ENCODE measurements around the gene STOM. TPM values are rescaled to one million over a fixed set of nuclear protein-coding genes. Genes with fewer than 3 reads are reported as not detected.

The STOM gene
- total RNA-seq, 1 donor from 2014 or later, result 11.0 TPM

DNA sequence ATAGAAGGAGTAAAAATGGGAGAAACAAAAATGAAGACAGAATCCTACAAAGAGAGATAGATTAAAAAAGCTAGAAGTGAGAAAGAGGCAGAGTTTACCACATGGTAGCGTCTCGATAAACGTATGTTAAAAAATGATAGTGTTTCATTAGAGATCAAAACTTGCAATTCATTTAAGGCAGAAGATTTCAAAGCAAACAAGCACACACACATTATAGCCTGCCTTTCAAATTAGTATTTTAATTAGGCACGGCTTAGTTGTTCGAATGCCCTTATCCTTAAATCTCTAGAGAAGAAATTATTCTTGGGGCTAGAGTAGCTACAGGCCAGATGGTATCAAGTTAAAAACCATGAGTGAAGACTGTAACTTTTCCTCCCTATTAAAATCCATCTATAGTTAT is 6.0 kb downstream of the STOM start:
- Mint-ChIP-seq H3K9me3 (ENCODE audit: low read depth) (no peaks in the 10 kb centered on the region), H3K27me3 (peaks cover 6% of the 10 kb centered on the region), H3K4me3 (ENCODE audit: low read depth) (no peak overlapping the region), H3K27ac (no peak overlapping the region), H3K4me1 (ENCODE audit: low read depth) (peaks cover 14% of the 10 kb centered on the region), H3K36me3 (ENCODE audit: insufficient read depth) (no peaks in the 10 kb centered on the region)
- DNase-seq (ENCODE audit: low spot score, unreplicated experiment), result no peak
- TF ChIP-seq, protein P1, sequence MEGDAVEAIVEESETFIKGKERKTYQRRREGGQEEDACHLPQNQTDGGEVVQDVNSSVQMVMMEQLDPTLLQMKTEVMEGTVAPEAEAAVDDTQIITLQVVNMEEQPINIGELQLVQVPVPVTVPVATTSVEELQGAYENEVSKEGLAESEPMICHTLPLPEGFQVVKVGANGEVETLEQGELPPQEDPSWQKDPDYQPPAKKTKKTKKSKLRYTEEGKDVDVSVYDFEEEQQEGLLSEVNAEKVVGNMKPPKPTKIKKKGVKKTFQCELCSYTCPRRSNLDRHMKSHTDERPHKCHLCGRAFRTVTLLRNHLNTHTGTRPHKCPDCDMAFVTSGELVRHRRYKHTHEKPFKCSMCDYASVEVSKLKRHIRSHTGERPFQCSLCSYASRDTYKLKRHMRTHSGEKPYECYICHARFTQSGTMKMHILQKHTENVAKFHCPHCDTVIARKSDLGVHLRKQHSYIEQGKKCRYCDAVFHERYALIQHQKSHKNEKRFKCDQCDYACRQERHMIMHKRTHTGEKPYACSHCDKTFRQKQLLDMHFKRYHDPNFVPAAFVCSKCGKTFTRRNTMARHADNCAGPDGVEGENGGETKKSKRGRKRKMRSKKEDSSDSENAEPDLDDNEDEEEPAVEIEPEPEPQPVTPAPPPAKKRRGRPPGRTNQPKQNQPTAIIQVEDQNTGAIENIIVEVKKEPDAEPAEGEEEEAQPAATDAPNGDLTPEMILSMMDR (IDR thresholded peaks at IDR 0.05; ENCODE audit: unreplicated experiment), result no peak

DNA sequence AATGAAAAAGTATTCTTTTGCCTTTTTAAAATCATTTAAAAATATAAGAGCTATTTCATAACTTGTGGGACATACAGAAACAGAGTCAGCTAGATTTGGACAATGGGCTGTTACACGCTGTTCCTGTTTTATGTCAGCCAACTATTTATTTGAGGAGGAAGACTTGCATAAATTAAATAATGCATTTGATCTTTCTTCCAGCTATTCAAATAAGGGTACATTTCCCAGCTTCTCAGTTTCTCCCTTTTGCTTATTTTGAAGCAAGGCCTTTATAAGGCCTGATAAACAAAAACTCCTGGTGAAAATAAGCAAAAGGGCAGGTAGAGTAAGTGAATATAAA is 6.5 kb downstream of the STOM start:
- Mint-ChIP-seq H3K27me3 (peaks cover 3% of the 10 kb centered on the region), H3K9me3 (ENCODE audit: low read depth) (no peaks in the 10 kb centered on the region), H3K27ac (no peak overlapping the region), H3K4me3 (ENCODE audit: low read depth) (no peak overlapping the region), H3K4me1 (ENCODE audit: low read depth) (peaks cover 12% of the 10 kb centered on the region), H3K36me3 (ENCODE audit: insufficient read depth) (no peaks in the 10 kb centered on the region)
- DNase-seq (ENCODE audit: low spot score, unreplicated experiment), result no peak
- TF ChIP-seq, protein P1 (IDR thresholded peaks at IDR 0.05; ENCODE audit: unreplicated experiment), result no peak

DNA sequence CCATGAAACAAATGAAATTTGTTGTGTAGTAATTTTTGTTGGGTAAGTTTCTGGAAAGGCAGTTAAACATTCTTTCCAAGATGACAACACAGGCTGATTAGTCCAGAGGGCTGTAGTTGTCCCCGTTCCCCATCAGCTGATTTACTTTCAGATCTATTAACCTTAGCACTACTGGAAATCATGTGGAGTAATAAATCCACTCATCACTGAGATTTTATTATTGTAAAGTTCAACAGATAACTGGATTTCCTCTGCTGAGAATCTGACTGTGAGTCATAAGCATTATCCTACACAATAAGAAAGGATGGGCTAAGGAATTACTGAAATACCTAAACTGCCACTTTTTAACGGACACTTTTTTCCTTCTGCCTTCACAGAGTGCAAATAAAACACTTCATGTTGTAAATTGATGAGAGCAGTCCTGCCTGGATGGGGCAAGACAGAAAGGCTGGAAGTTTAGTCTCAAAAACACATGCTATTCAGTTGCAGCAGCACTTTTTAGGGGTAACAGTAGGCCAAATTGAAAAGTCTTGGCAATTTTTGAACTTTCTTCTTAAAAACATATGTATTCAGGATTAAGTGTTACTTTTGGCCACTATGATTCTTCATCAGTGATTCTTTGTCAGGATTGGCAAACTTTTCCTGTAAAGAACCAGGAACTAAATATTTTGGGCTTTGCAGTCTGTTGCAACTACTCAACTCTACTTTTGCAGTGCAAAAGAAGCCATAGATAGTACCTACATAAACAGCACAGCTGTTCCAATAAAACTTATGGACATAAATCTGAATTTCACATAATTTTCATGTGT is 7.0 kb downstream of the STOM start:
- no peak for DNase-seq (ENCODE audit: low spot score, unreplicated experiment)
- no peak overlapping the region for H3K4me3 Mint-ChIP-seq (ENCODE audit: low read depth)
- no peaks in the 10 kb centered on the region for H3K36me3 Mint-ChIP-seq (ENCODE audit: insufficient read depth)
- H3K27me3 Mint-ChIP-seq, result peaks cover under 1% of the 10 kb centered on the region
- H3K27ac Mint-ChIP-seq, result peak overlapping the region; percentile 45
- peaks cover 9% of the 10 kb centered on the region for H3K4me1 Mint-ChIP-seq (ENCODE audit: low read depth)
- no peaks in the 10 kb centered on the region for H3K9me3 Mint-ChIP-seq (ENCODE audit: low read depth)
- TF ChIP-seq, protein P1 (IDR thresholded peaks at IDR 0.05; ENCODE audit: unreplicated experiment), result no peak

DNA sequence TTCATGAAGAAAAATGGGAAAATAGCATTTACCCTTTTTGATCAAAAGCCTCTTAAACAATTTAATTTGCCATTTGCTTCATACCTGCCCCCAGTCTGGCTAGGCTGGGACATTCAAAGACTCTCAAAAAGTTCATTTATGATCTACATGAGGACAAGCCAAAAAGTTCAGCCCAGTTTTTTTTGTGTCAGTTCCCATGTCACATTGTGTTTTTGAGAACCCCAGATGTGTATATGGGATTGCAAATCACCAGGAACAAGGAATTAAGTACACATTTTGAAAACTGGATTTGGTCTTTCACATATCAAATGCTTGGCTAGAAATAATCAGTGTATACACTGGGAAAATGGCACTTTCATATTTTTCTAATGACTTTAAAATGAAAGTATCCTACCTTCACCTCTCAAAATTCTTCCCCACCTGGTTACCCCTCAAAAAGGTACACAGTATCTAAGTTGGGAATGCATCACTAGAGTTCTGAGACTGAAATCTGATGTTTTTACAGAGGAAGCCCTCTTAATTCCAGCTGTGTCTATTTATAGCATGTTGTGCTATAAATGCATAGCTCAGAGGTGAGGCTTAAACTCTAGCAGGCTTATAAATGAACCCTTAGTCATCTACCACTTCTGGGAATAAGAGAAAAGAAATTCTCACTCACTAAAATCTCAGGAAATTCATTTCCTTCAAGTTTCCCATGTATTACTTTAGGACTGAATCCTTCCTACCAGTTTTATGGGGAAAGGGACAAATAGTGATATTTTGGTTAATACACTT is 9.3 kb downstream of the STOM start:
- no peak for DNase-seq (ENCODE audit: low spot score, unreplicated experiment)
- TF ChIP-seq, protein P1 (IDR thresholded peaks at IDR 0.05; ENCODE audit: unreplicated experiment), result no peak
- H3K27me3 Mint-ChIP-seq, result no peaks in the 10 kb centered on the region
- H3K27ac Mint-ChIP-seq, result no peak overlapping the region
- no peaks in the 10 kb centered on the region for H3K9me3 Mint-ChIP-seq (ENCODE audit: low read depth)
- H3K36me3 Mint-ChIP-seq (ENCODE audit: insufficient read depth), result no peaks in the 10 kb centered on the region
- H3K4me3 Mint-ChIP-seq (ENCODE audit: low read depth), result no peak overlapping the region
- H3K4me1 Mint-ChIP-seq (ENCODE audit: low read depth), result peaks cover 1% of the 10 kb centered on the region

DNA sequence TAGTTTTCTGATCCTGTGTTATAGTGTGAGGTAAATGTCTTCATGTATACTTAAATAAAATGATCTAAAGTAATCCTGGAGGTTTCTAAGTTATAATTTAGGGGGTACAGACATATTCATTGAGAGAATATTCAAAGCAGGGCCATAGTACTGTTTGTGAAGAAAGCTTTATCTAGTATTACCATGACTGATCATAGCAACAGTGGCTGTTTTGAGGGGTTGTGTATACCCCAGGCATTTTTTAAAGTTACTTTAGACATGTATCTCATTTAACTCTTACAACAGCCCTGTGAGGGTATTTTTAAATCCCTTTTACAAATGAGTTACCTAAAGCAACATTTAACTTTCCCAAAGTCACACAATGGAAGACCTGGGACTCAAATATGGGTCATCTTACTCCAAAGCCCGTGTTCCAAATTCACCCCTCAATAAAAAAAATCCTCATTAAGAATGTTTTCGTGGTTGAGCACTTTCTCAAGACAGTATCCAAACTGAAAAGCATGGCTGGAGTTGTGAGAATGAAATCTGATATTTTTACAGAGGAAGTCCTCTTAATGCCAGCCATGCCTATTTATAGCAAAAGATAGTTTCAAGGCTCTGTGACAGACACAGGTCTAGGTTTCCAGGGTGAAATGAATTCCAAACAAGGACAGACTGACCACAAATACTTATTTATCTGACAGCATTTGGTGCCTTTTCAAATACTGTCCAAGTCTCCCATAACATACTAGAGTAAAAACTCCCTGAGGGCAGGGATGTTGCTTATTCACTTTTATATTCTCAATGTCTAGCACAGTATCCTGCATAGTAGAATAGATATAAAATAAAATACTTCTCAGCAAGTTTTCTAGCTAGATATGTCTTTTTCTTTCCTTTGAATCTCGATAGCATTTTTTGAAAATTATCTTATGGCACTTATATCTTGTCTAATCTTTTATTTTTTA is 10.4 kb downstream of the STOM start:
- Mint-ChIP-seq H3K9me3 (ENCODE audit: low read depth) (no peaks in the 10 kb centered on the region), H3K36me3 (ENCODE audit: insufficient read depth) (no peaks in the 10 kb centered on the region), H3K27me3 (no peaks in the 10 kb centered on the region), H3K4me3 (ENCODE audit: low read depth) (no peak overlapping the region), H3K4me1 (ENCODE audit: low read depth) (peaks cover 1% of the 10 kb centered on the region), H3K27ac (no peak overlapping the region)
- TF ChIP-seq, protein P1 (IDR thresholded peaks at IDR 0.05; ENCODE audit: unreplicated experiment), result no peak
- DNase-seq (ENCODE audit: low spot score, unreplicated experiment), result no peak

Data from progenitor cell of endocrine pancreas (in vitro differentiated cells).